Right renal cortex interstitium (tissue), 3 donors: ENCODE data around the gene ENTPD8. TPM values are rescaled to one million over a fixed set of nuclear protein-coding genes. Genes with fewer than 3 reads are reported as not detected.
"Not testable (repeated sequence)": the region's sequence is repeated elsewhere in the genome, so short reads cannot be mapped to it uniquely, and the experiment has no call there.

Source experiments
- DNase-seq, 3 donors: peaks; one replicate each; pipeline ENCODE4 v3.0.0-alpha.2; 2013; ENCODE audit warnings: low read depth in 3 of 3, low spot score in 2 of 3
- polyA plus RNA-seq, 3 donors: library from polyadenylated mRNA; unstranded; fragments of 120-200 nt; gene quantifications; one replicate each; pipeline ENCODE4 v1.2.1, GENCODE V29; 2013; ENCODE audit not compliant: insufficient read length in 3 of 3

ENTPD8 gene
- polyA plus RNA-seq, 3 donors = 0.19 to 0.34 (median 0.25) TPM

DNA sequence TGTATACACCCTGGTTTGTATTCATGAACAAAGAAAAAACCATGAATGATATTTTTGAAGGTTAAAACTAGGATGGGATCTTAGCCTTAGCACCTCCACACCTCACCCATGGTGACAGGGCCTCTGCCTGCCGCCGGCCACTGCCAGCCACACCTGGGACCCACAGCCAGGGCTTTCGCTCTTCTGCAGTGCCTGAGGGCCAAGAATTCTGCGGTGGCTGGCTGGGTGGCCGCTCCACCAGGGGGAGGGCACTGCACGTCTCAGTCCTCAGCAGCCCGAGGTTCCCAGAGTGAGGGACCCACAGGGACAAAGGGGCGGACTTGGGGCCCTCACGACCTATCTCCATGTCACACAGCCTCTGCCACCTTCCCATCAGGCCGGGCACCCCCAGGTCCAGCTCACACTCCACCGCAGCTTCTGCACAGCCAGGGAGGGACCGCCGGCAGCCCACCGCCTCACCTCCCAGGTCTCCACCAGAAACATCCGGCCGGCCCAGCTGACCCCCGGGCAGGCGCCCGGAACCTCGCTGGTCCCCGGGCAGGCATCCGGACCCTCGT lies 25.1 kb downstream of the ENTPD8 start:
- no peak for DNase-seq

DNA sequence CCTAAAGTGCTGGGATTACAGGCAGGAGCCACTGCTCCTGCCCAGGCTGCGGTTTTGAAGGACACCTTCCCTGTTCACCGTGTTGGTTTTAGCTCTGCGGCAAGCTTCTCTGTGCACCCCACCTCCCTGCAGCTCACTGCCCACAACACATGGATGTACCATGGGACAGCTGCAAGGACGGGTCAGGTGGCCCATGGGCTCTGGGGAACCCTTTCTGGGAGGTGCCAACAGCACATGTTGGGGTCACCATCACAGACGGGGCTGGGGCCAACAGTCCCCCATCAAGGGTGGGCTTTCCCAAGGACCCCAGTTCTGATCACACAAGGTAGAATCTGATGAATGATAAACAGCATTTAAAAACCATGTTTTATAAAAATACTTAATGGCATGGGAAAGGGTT lies 25.7 kb downstream of the ENTPD8 start:
- no peak for DNase-seq

- no peak for DNase-seq
These were observed 28.7 kb downstream of the ENTPD8 start for GRCh38 chr9:137412431-137412830.

GRCh38 chr9:137411645-137412380 lies 29.3 kb downstream of the ENTPD8 start:
- no peak for DNase-seq

- DNase-seq = no peak
These were observed 29.9 kb downstream of the ENTPD8 start for GRCh38 chr9:137411260-137411644.

DNA sequence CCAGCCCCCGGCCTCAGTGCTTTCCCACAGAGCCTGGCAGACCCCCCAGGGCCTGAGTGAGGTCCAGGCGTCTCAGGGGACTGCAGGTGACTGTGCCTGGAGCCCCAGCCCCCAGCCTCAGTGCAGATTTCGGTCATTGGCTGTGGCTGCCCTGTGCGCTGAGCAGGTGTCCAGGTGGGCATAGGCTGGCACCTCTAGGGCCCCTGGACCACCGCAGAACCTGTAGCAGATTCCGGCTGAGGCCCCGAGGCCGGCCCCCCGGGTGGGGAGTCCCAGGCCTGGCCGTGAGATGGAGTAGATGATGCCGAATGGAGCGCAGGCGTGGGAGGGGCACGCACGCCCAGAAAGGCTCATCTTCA lies 30.3 kb downstream of the ENTPD8 start:
- no peak for DNase-seq

DNA sequence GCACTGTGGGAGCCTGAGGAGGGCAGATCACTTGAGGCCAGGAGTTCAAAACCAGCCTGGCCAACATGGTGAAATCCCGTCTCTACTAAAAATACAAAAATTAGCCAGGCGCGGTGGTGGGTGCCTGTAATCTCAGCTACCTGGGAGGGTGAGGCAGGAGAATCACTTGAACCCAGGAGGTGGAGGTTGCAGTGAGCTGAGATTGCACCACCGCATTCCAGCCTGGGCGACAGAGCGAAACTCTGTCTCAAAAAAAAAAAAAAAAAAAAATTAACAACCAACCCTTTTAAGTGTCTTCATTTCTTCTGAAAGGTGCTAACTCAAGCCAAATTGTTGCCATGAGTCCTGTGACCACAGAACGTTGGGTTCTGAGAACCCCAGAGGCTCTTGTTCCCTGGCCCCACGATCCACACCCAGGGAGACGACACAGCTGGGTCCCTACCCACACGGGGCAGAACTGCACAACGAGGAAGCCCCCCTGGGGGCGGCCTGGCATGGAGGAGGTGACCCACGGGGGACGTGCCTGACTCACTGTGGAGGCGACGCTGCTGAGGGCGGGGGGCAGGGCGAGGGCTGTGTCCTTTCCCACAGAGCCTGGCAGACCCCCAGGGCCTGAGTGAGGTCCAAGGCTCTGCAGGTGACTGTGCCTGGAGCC lies 30.8 kb downstream of the ENTPD8 start:
- DNase-seq = not testable (repeated sequence)

DNA sequence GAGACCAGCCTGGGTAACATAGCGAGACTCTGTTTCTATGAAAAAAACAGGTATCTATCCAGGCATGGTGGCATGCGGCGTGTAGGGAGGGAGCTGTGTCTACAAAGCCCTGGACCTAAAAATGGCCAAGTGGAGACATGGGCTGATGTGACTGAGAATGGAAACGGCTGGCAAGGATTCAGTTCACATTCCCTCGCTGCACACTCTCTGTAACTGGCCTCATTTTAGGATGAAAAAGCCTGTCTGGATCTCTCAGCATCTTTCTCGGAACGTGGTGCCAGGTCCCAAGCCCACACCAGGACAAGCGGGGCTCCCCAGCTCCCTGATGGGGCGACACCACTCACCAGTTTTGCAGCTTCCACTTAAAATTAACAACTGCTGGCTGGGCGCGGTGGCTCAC lies 31.6 kb downstream of the ENTPD8 start:
- no peak for DNase-seq

DNA sequence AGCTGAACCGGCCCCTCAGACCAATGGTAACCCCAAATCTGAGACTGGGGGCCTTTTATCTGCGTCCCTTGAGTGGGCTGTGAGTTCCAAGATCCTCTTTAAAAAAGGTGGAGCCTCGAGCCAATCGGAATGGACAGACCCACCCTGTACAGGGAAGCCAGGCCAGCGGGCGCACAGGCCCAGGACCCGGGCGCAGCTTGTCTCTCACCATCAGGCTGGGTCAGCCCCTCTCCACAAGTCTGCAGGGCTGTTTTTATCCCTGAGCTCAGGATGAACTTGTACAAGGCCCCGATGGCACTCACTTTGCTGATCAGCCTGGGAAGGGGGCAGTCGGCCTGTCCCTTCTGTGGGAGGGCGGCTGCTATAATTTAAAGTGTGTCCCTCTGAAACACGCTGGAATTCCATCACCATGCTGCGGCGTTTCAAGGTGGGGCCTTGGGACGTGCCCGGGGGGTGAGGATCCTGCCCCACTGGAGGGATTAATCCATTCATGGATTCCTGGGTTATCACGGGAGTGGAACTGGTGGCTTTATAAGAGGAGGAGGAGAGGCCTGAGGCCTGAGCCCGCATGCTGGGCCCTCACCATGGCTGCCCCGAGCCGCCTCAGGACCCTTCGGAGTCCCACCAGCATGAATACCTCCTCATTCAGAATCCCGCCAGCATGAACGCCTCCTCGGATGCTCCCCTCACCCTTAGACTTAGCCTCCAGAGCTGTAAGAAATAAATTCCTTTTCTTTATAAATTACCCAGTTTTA lies 32.3 kb downstream of the ENTPD8 start:
- DNase-seq = no peak

DNA sequence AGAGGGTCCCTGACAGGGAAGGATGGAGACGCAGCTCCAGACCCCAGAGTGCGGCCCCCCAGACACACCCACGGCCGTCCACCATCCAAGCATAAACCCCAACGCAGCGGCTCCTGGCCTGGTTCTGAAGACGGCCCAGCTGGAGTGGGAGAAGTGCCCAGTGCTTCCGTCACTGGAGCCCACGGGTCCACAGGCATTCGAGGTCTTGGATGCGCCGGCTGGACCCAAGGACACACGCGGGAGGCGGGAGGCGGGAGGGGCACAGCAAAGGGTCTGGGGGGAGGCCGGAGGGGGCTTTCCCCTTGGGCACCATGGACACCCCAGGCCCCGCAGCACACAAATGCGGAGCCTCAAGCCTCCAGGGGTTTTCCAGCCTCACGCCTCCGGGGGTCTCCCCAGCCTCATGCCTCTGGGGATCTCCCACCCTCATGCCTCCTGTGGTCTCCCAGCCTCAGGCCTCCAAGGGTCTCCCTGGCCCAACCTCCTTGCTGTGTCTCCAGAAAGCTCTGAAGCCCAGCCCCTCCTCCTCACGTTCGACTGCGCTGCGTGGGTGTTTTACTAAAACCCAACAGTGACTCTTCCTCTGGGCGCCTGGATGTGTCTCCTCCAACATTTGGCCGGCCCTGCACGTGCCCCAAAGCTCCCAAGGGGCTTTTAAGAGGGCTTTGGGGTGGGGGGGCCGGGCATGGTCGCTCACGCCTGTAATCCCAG lies 33.4 kb downstream of the ENTPD8 start:
- no peak for DNase-seq

- DNase-seq = peak in 2 of 3 donors; percentile 48 to 57
These were observed 34.1 kb downstream of the ENTPD8 start for GRCh38 chr9:137406876-137407589.

- no peak for DNase-seq
These were observed 34.9 kb downstream of the ENTPD8 start for GRCh38 chr9:137406085-137406760.

DNA sequence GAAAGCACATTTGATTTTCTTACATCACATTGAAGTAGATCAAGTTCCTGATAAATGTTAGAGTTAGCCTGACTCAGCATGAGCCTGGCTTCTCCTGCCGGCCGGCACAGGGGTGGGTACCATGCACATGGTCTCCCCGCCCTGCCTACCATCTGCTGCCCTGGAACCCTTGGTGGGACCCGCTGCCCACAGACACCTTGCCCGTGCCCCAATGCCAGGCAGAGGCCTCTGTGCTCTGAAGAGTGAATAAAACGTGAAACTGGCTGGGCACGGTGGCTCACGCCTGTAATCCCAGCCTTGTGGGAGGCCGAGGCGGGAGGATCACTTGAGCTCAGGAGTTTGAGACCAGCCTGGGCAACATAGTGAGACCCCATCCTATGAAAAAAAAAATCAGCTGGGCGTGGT lies 35.5 kb downstream of the ENTPD8 start:
- DNase-seq = no peak

DNA sequence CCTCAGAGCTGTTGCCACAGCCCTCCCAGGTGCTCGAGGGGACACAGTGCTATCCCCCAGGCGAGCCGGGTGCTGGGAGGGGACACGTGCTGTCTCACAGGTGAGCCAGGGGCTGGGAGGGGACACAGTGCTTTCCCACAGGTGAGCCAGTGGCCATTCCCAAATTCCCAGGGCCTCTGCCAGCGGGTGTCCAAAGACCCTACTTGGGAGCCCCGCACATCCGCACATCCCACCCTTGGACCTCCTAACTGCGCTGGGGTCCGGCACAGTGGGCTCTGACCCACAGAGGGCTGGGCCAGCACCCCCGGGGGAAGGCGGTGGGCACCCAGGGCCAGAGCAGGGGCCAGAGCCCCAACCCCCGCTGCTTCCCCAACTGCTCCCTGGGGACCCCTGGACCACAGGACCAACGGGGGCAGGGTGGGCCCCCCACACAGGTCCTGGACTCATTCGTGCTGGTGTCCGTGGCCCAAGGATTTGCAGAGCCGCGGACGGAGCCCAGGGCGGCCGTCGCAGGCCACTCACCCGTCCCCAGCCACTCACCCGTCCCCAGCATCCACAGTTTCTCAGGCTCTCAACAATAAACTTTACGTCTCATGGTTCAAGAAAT lies 36.1 kb downstream of the ENTPD8 start:
- DNase-seq = no peak

DNA sequence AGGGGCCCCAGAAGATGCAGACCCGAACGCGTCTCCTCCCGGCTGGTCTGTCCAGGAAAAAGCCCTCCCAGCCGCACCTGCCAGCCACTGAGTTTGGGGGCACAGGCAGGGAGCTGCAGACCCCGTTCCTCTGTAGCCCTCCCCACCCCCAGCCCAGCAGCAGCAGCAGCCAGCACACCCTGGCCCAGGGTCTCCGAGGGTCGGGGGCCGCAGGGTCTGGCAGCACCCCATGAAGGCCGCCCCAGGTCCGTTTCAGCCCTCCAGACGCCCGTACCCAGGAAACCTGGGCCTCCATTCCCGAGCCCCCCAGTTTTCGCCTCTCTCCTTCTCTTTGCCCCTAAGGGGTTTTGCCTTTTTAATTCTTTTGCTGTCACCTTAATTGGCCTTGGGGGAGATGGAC lies 37.9 kb downstream of the ENTPD8 start:
- DNase-seq = no peak

DNA sequence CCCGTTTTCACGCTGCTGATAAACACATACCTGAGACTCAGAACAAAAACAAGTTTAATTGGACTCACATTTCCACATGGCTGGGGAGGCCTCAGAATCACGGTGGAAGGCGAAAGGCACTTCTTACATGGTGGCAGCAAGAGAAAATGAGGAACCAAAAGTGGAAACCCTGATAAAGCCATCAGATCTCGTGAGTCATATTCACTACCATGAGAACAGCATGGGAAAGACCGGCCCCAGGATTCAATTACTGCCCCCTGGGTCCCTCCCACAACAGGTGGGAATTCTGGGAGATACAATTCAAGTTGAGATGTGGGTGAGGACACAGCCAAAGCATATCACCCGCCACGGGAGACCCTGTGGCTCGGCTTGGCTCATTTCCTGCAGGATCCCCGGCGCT lies 38.4 kb downstream of the ENTPD8 start:
- no peak for DNase-seq

DNA sequence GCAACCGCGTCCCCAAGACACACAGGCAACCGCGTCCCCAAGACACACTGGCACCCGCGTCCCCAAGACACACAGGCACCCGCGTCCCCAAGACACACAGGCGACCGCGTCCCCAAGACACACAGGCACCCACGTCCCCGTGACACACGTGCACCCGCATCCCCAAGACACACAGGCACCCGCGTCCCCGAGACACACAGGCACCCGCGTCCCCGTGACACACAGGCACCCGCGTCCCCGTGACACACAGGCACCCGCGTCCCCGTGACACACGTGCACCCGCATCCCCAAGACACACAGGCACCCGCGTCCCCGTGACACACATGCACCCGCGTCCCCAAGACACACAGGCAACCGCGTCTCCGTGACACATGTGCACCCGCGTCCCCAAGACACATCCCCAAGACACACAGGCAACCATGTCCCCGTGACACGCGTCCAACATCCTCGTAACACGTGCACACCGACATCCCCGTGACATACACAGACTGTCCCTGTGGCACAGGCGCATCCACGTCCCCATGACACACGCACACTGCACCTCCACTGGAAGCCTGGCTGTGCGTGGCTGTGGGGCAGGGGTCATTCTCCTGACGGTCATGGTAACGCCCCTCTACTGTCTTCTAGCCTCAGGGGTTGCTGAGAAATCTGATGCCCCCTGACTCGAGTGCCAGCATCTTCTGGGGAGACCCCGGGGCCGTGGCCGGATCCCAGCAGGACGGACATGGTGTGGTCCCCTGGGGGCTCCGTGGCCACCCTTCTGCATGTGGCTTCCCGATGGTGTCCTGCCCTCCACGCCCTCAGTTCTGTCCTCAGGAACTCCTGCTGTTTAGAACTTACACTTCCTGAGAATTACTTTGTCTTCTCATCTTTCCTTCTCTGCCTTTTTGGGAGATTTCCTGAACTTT lies 42.3 kb downstream of the ENTPD8 start:
- DNase-seq = no peak
